SK-N-SH (cell line): ENCODE measurements around the gene PLD1.

Experiments
- EP300 ChIP-seq, 2 experiments: IDR thresholded peaks; 2 replicates each; pipeline versions ENCODE4 v1.4.0 to v1.6.1; 2012; ENCODE audit warnings: borderline replicate concordance in 1 of 2, low read depth in 1 of 2, low read length in 1 of 2
- NFIC ChIP-seq: IDR thresholded peaks from 2 replicates; pipeline ENCODE4 v1.4.0; 2012; ENCODE audit warnings: borderline replicate concordance
- NRF1 ChIP-seq: IDR thresholded peaks from 2 replicates; pipeline ENCODE4 v1.6.1; 2012; ENCODE audit warnings: low read depth, mild to moderate bottlenecking, low read length

DNA sequence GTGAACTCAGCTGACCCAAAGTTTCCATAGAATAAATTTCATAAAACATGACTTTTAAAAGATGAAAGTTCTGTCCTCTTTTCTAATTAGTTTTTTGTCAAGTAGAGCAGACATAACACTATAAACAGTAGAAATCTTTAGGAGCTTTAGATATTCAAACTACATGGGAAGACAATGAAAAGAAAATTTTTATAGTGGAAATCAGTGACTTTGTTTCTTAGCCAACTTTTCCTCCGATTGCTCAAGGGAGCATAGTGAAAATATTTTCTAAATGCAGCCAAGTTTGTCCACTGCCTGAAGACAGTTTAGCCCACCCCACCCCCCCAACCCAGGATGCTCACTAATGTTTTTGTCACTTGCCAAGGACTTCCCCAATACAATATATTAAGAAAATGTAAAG, 114.9 kb downstream of the PLD1 start:
- TF ChIP-seq EP300 (IDR thresholded peaks at IDR 0.05; ENCODE audit: borderline replicate concordance in 1 of 2, low read depth in 1 of 2, low read length in 1 of 2) (no peak), NFIC (no peak), NRF1 (no peak)
